HEK293 (cell line): ENCODE results near the gene METTL21A.

Experiments
- CTCF ChIA-PET: fragments of 350-600 bp; formaldehyde crosslinking; extraction: SDS; loops from one replicate; lab custom pipeline; 2021; ENCODE audit warnings: antibody characterized with exemption; lab: Yijun Ruan, JAX
- POLR2A ChIA-PET: fragments of 300-600 bp; formaldehyde crosslinking; extraction: SDS; loops from one replicate; lab custom pipeline; 2020; ENCODE audit warnings: antibody characterized with exemption, inconsistent platforms; lab: Yijun Ruan, JAX
- H3K27ac ChIP-seq: fragments of 200-500 bp; sonication (Bioruptor generic); 2 replicates; pipeline ENCODE4 v1.5.1; 2014; ENCODE audit warnings: low read depth, low read length, control low read depth, inconsistent platforms; ENCODE audit errors: extremely low read depth
- H3K36me3 ChIP-seq, 2 experiments: fragments of 200-500 bp in 1 of 2; sonication (Bioruptor generic) in 1 of 2; 1 replicate in 1 of 2; 2 replicates in 1 of 2; pipeline ENCODE4 v1.5.1; 2014 to 2017; ENCODE audit warnings: inconsistent platforms in 2 of 2, low read length in 2 of 2; ENCODE audit not compliant: control insufficient read depth in 2 of 2, insufficient read depth in 1 of 2
- H3K4me1 ChIP-seq: fragments of 200-500 bp; sonication (Bioruptor generic); 2 replicates; pipeline ENCODE4 v1.5.1; 2014; ENCODE audit warnings: mild to moderate bottlenecking, low read length, inconsistent platforms; ENCODE audit not compliant: control insufficient read depth, insufficient read depth
- H3K4me3 ChIP-seq: 2 replicates; pipeline ENCODE4 v1.5.1; 2011; ENCODE audit warnings: low read depth, mild to moderate bottlenecking, control low read depth, low read length, moderate library complexity
- H3K9me3 ChIP-seq: fragments of 200-500 bp; sonication (Bioruptor generic); 2 replicates; pipeline ENCODE4 v1.5.1; 2014; ENCODE audit warnings: low read depth, low read length, inconsistent platforms; ENCODE audit not compliant: control insufficient read depth, insufficient read depth
- BCL11B ChIP-seq: fragments of 450-650 bp; formaldehyde crosslinking; IDR thresholded peaks from 2 replicates; pipeline ENCODE4 v1.5.1; 2016; ENCODE audit warnings: low read depth, missing biosample characterization, missing genetic modification characterization
- EGR2 ChIP-seq: fragments of 450-650 bp; formaldehyde crosslinking; IDR thresholded peaks from 2 replicates; pipeline ENCODE4 v1.5.1; 2016; ENCODE audit warnings: low read depth, missing biosample characterization, missing genetic modification characterization
- REPIN1 ChIP-seq: fragments of 450-650 bp; formaldehyde crosslinking; IDR thresholded peaks from 2 replicates; pipeline ENCODE4 v1.5.1; 2017; ENCODE audit warnings: missing biosample characterization, missing genetic modification characterization, low read depth
- SP2 ChIP-seq: fragments of 450-650 bp; formaldehyde crosslinking; IDR thresholded peaks from 2 replicates; pipeline ENCODE4 v1.5.1; 2016; ENCODE audit warnings: missing biosample characterization, missing genetic modification characterization
- WT1 ChIP-seq: fragments of 450-650 bp; formaldehyde crosslinking; IDR thresholded peaks from 2 replicates; pipeline ENCODE4 v1.5.1; 2016; ENCODE audit warnings: missing biosample characterization, missing genetic modification characterization
- ZBTB1 ChIP-seq: fragments of 450-650 bp; formaldehyde crosslinking; IDR thresholded peaks from 2 replicates; pipeline ENCODE4 v1.5.1; 2016; ENCODE audit warnings: missing biosample characterization, missing genetic modification characterization
- ZBTB17 ChIP-seq: fragments of 450-650 bp; formaldehyde crosslinking; IDR thresholded peaks from 2 replicates; pipeline ENCODE4 v1.5.1; 2016; ENCODE audit warnings: missing biosample characterization, missing genetic modification characterization
- ZBTB20 ChIP-seq: fragments of 450-650 bp; formaldehyde crosslinking; IDR thresholded peaks from 2 replicates; pipeline ENCODE4 v1.5.1; 2016; ENCODE audit warnings: missing biosample characterization, missing genetic modification characterization
- ZBTB8A ChIP-seq: fragments of 450-650 bp; formaldehyde crosslinking; IDR thresholded peaks from 2 replicates; pipeline ENCODE4 v1.5.1; 2016; ENCODE audit warnings: missing biosample characterization, missing genetic modification characterization
- ZFHX2 ChIP-seq: fragments of 450-650 bp; formaldehyde crosslinking; conservative IDR thresholded peaks from 2 replicates; pipeline ENCODE4 v1.5.1; 2016; ENCODE audit warnings: missing biosample characterization, missing genetic modification characterization
- ZNF112 ChIP-seq: fragments of 450-650 bp; formaldehyde crosslinking; IDR thresholded peaks from 2 replicates; pipeline ENCODE4 v1.5.0; 2017; ENCODE audit warnings: missing biosample characterization, missing genetic modification characterization
- ZNF155 ChIP-seq: fragments of 450-650 bp; formaldehyde crosslinking; IDR thresholded peaks from 2 replicates; pipeline ENCODE4 v1.5.1; 2016; ENCODE audit warnings: missing biosample characterization, missing genetic modification characterization
- ZNF174 ChIP-seq: fragments of 450-650 bp; formaldehyde crosslinking; IDR thresholded peaks from 2 replicates; pipeline ENCODE4 v1.5.0; 2017; ENCODE audit warnings: missing biosample characterization, mild to moderate bottlenecking, missing genetic modification characterization
- ZNF202 ChIP-seq: fragments of 450-650 bp; formaldehyde crosslinking; IDR thresholded peaks from 2 replicates; pipeline ENCODE4 v1.5.1; 2016; ENCODE audit warnings: missing biosample characterization, missing genetic modification characterization, borderline replicate concordance
- ZNF214 ChIP-seq: fragments of 450-650 bp; formaldehyde crosslinking; IDR thresholded peaks from 2 replicates; pipeline ENCODE4 v1.5.1; 2017; ENCODE audit warnings: missing biosample characterization, mild to moderate bottlenecking, missing genetic modification characterization, borderline replicate concordance
- ZNF324 ChIP-seq: fragments of 450-650 bp; formaldehyde crosslinking; IDR thresholded peaks from 2 replicates; pipeline ENCODE4 v1.5.1; 2016; ENCODE audit warnings: missing biosample characterization, missing genetic modification characterization
- ZNF341 ChIP-seq: fragments of 450-650 bp; formaldehyde crosslinking; IDR thresholded peaks from 2 replicates; pipeline ENCODE4; 2016; ENCODE audit warnings: low read depth, missing biosample characterization, missing genetic modification characterization
- ZNF366 ChIP-seq: fragments of 450-650 bp; formaldehyde crosslinking; conservative IDR thresholded peaks from 2 replicates; pipeline ENCODE4 v1.5.1; 2016; ENCODE audit warnings: missing biosample characterization, missing genetic modification characterization
- ZNF416 ChIP-seq: fragments of 450-650 bp; formaldehyde crosslinking; IDR thresholded peaks from 2 replicates; pipeline ENCODE4 v1.5.1; 2016; ENCODE audit warnings: missing biosample characterization, missing genetic modification characterization
- ZNF501 ChIP-seq: fragments of 450-650 bp; formaldehyde crosslinking; IDR thresholded peaks from 2 replicates; pipeline ENCODE4 v1.5.1; 2016; ENCODE audit warnings: missing biosample characterization, missing genetic modification characterization
- ZNF548 ChIP-seq: fragments of 450-650 bp; formaldehyde crosslinking; IDR thresholded peaks from 2 replicates; pipeline ENCODE4 v1.5.1; 2016; ENCODE audit warnings: missing biosample characterization, missing genetic modification characterization
- ZNF747 ChIP-seq: fragments of 450-650 bp; formaldehyde crosslinking; IDR thresholded peaks from 2 replicates; pipeline ENCODE4 v1.5.1; 2016; ENCODE audit warnings: missing biosample characterization, missing genetic modification characterization
- TF ChIP-seq, protein P1 (sequence below): fragments of 450-650 bp; formaldehyde crosslinking; IDR thresholded peaks from 2 replicates; pipeline ENCODE4 v1.5.1; 2017; ENCODE audit warnings: missing biosample characterization, missing genetic modification characterization
- TF ChIP-seq, protein P2 (sequence below): sonication (generic); formaldehyde crosslinking; IDR thresholded peaks from 2 replicates; pipeline ENCODE4 v1.8.1; 2022; ENCODE audit warnings: mild to moderate bottlenecking, moderate library complexity, missing genetic modification reagents
- TF ChIP-seq, protein P3 (sequence below): fragments of 450-650 bp; IDR thresholded peaks from 2 replicates; pipeline ENCODE4 v1.5.1; 2018; ENCODE audit warnings: missing biosample characterization, missing genetic modification characterization
- TF ChIP-seq, protein P4 (sequence below): fragments of 450-650 bp; formaldehyde crosslinking; IDR thresholded peaks from 2 replicates; pipeline ENCODE4 v1.5.1; 2016; ENCODE audit warnings: missing biosample characterization, missing genetic modification characterization
- TF ChIP-seq, protein P5 (sequence below): fragments of 450-650 bp; formaldehyde crosslinking; IDR thresholded peaks from 2 replicates; pipeline ENCODE4 v1.5.1; 2016; ENCODE audit warnings: missing biosample characterization, missing genetic modification characterization

The METTL21A gene

DNA sequence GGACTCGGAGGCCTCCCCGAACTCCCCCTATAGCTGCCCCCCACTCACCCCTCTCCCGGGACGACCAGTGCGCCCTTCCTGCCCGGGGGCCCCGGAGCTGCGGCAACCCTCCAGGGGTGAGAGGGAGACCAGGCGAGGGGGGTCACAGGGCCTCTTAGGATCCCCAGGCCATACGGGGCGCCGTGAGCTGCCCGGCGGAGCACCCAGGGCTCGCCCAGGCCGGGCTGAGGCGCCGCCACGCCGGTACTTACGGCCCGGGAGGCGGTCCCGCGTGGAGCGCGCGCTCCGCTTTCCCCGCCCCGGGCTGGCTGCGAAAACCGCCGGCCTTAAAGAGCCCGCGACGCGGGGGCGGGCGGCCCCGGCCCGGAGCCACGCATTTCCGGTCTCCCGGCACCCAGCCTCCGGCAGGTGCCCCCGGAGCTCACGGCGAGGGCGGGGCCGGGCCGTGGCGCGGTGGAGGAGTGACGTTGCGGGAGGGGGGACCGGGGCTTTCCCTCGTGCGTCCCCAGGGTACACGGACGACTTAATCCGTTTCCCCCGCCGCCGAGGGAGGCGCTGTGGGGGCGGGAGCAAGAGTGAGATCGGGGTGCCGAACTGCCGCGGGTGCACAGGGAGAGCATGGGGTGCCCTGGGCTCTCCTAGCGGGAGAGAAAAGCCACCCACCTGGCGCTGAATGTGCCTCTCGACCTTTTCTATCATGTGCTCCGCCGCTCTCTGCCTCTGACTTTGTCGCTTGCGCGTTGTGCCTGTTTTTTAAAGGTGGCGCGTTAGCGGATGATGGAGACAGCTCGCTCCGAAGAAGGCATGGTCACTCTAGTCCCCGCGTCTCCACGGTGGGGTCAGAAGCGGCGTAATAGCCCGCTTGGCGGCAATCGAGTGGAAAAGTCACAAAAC, at the start of gene METTL21A:
TSS of gene METTL21A (minus strand) at position 381 of the 894 bp plus-strand sequence. CDS start 1,019 bp downstream, outside the sequence.
- H3K4me3 ChIP-seq = peak within 1 kb of the TSS; percentile 81
- CTCF ChIA-PET = interaction anchor here (0.6 to 1.9 kb wide), 22 partner anchors 12 to 957 kb away, joined by 3 to 10 read pairs (median 3); no protein-coding TSS in a partner anchor
- H3K9me3 ChIP-seq = no peaks in the 10 kb centered on the region
- 0 out of 2 replicates have a peak, but pooled peaks cover 3% of the 10 kb centered on the region for H3K4me1 ChIP-seq
- peaks cover 13 to 31% of the 10 kb centered on the region in 2 experiments; a peak in 2 of 3 replicates for H3K36me3 ChIP-seq
- POLR2A ChIA-PET = interaction anchor here (0.6 to 3.0 kb wide), 13 partner anchors 8 to 459 kb away, joined by 3 to 38 read pairs (median 4); partner anchors contain the start of genes CCNYL1, CREB1, KLF7 and PLEKHM3
- peak within 1 kb of the TSS; percentile 88 for H3K27ac ChIP-seq
- TF ChIP-seq ZNF324 = 0 out of 2 replicates have a peak, but pooled peaks have one; percentile 26
- no peak for TF ChIP-seq ZNF112 (tag by site-specific recombination)
- TF ChIP-seq, protein P1, sequence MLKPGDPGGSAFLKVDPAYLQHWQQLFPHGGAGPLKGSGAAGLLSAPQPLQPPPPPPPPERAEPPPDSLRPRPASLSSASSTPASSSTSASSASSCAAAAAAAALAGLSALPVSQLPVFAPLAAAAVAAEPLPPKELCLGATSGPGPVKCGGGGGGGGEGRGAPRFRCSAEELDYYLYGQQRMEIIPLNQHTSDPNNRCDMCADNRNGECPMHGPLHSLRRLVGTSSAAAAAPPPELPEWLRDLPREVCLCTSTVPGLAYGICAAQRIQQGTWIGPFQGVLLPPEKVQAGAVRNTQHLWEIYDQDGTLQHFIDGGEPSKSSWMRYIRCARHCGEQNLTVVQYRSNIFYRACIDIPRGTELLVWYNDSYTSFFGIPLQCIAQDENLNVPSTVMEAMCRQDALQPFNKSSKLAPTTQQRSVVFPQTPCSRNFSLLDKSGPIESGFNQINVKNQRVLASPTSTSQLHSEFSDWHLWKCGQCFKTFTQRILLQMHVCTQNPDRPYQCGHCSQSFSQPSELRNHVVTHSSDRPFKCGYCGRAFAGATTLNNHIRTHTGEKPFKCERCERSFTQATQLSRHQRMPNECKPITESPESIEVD (tag by site-specific recombination) = no peak
- TF ChIP-seq ZNF202 = no peak
- no peak for TF ChIP-seq ZNF155 (tag by site-specific recombination)
- TF ChIP-seq ZNF366 (tag by site-specific recombination) = peak; percentile 43; the same call in 1 of the 2 replicates
- 0 out of 2 replicates have a peak, but pooled peaks have one; percentile 35 for TF ChIP-seq ZBTB1 (tag by site-specific recombination)
- peak; percentile 81; the same call in 1 of the 2 replicates for TF ChIP-seq ZBTB20 (tag by site-specific recombination)
- peak; percentile 73 for TF ChIP-seq SP2
- no peak for TF ChIP-seq ZNF416 (tag by site-specific recombination)
- TF ChIP-seq ZNF747 (tag by site-specific recombination) = no peak
- TF ChIP-seq ZNF501 (tag by site-specific recombination) = peak; percentile 49; the same call in 1 of the 2 replicates
- TF ChIP-seq, protein P2, sequence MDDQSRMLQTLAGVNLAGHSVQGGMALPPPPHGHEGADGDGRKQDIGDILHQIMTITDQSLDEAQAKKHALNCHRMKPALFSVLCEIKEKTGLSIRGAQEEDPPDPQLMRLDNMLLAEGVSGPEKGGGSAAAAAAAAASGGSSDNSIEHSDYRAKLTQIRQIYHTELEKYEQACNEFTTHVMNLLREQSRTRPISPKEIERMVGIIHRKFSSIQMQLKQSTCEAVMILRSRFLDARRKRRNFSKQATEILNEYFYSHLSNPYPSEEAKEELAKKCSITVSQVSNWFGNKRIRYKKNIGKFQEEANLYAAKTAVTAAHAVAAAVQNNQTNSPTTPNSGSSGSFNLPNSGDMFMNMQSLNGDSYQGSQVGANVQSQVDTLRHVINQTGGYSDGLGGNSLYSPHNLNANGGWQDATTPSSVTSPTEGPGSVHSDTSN (CRISPR knock-in tag) = peak; percentile 4; the same call in 1 of the 2 replicates
- TF ChIP-seq, protein P3, sequence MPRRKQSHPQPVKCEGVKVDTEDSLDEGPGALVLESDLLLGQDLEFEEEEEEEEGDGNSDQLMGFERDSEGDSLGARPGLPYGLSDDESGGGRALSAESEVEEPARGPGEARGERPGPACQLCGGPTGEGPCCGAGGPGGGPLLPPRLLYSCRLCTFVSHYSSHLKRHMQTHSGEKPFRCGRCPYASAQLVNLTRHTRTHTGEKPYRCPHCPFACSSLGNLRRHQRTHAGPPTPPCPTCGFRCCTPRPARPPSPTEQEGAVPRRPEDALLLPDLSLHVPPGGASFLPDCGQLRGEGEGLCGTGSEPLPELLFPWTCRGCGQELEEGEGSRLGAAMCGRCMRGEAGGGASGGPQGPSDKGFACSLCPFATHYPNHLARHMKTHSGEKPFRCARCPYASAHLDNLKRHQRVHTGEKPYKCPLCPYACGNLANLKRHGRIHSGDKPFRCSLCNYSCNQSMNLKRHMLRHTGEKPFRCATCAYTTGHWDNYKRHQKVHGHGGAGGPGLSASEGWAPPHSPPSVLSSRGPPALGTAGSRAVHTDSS (tag by site-specific recombination) = no peak
- TF ChIP-seq ZNF548 (tag by site-specific recombination) = no peak
- no peak for TF ChIP-seq REPIN1 (tag by site-specific recombination)
- peak; percentile 34; the same call in 1 of the 2 replicates for TF ChIP-seq ZNF341 (tag by site-specific recombination)
- no peak for TF ChIP-seq BCL11B (tag by site-specific recombination)
- peak; percentile 48; the same call in 1 of the 2 replicates for TF ChIP-seq WT1 (tag by site-specific recombination)
- peak; percentile 45; the same call in 1 of the 2 replicates for TF ChIP-seq EGR2 (tag by site-specific recombination)
- TF ChIP-seq ZBTB17 = peak; percentile 80
- TF ChIP-seq, protein P4, sequence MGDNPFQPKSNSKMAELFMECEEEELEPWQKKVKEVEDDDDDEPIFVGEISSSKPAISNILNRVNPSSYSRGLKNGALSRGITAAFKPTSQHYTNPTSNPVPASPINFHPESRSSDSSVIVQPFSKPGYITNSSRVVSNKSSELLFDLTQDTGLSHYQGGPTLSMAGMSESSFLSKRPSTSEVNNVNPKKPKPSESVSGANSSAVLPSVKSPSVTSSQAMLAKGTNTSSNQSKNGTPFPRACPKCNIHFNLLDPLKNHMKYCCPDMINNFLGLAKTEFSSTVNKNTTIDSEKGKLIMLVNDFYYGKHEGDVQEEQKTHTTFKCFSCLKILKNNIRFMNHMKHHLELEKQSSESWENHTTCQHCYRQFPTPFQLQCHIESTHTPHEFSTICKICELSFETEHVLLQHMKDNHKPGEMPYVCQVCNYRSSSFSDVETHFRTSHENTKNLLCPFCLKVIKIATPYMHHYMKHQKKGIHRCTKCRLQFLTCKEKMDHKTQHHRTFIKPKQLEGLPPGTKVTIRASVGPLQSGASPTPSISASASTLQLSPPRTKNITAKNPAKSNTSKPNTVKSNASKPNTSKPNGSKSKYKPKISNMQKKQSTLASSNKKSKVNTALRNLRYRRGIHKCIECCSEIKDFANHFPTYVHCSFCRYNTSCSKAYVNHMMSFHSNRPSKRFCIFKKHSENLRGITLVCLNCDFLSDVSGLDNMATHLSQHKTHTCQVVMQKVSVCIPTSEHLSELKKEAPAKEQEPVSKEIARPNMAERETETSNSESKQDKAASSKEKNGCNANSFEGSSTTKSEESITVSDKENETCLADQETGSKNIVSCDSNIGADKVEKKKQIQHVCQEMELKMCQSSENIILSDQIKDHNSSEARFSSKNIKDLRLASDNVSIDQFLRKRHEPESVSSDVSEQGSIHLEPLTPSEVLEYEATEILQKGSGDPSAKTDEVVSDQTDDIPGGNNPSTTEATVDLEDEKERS (tag by site-specific recombination) = 0 out of 2 replicates have a peak, but pooled peaks have one; percentile 18
- TF ChIP-seq, protein P5, sequence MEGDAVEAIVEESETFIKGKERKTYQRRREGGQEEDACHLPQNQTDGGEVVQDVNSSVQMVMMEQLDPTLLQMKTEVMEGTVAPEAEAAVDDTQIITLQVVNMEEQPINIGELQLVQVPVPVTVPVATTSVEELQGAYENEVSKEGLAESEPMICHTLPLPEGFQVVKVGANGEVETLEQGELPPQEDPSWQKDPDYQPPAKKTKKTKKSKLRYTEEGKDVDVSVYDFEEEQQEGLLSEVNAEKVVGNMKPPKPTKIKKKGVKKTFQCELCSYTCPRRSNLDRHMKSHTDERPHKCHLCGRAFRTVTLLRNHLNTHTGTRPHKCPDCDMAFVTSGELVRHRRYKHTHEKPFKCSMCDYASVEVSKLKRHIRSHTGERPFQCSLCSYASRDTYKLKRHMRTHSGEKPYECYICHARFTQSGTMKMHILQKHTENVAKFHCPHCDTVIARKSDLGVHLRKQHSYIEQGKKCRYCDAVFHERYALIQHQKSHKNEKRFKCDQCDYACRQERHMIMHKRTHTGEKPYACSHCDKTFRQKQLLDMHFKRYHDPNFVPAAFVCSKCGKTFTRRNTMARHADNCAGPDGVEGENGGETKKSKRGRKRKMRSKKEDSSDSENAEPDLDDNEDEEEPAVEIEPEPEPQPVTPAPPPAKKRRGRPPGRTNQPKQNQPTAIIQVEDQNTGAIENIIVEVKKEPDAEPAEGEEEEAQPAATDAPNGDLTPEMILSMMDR (tag by site-specific recombination) = peak; percentile 90
- no peak for TF ChIP-seq ZNF174 (tag by site-specific recombination)
- peak; percentile 31; the same call in 1 of the 2 replicates for TF ChIP-seq ZBTB8A (tag by site-specific recombination)
- peak; percentile 70 for TF ChIP-seq ZFHX2 (tag by site-specific recombination)
- TF ChIP-seq ZNF214 (tag by site-specific recombination) = no peak
